Measurements from ENCODE around the gene PYDC1. TPM values are rescaled to one million over a fixed set of nuclear protein-coding genes. Genes with fewer than 3 reads are reported as not detected.

The PYDC1 gene
- total RNA-seq, 1 donor from 2014 or later, result not detected

GRCh38 chr16:31224092-31224955 is 7.4 kb upstream of the PYDC1 start:
- no peak for ATAC-seq (ENCODE audit: poor library complexity)
- intact Hi-C loops (cut with DNase I), result no loop called here
- DNase-seq, result no peak

- intact Hi-C loops (cut with DNase I), result no loop called here
- DNase-seq (no peak), ATAC-seq (ENCODE audit: poor library complexity) (no peak)
Observed at GRCh38 chr16:31223044-31223443, 6.1 kb upstream of the PYDC1 start.

GRCh38 chr16:31221357-31222160 is 4.6 kb upstream of the PYDC1 start:
- no peak for ATAC-seq (ENCODE audit: poor library complexity)
- intact Hi-C loops (cut with DNase I), result no loop called here
- no peak for DNase-seq

GRCh38 chr16:31219154-31219741 is 2.3 kb upstream of the PYDC1 start:
- DNase-seq, result no peak
- ATAC-seq (ENCODE audit: poor library complexity), result no peak
- intact Hi-C loops (cut with DNase I), result no loop called here

- no peak for DNase-seq
- no peak for ATAC-seq (ENCODE audit: poor library complexity)
- intact Hi-C loops (cut with DNase I), result no loop called here
Observed at GRCh38 chr16:31217136-31217530, 198 bp upstream of the PYDC1 start.

- DNase-seq, result peak; percentile 71
- intact Hi-C loops (cut with DNase I), result no loop called here
Observed at GRCh38 chr16:31215287-31216162, 1.4 kb downstream of the PYDC1 start.

GRCh38 chr16:31214708-31215286 is 2.1 kb downstream of the PYDC1 start:
- peak; percentile 46 for DNase-seq
- ATAC-seq (ENCODE audit: poor library complexity), result peak; percentile 54
- intact Hi-C loops (cut with DNase I), result no loop called here

More at GRCh38 chr16:31215287-31216162, 1.4 kb downstream of the PYDC1 start:
- ATAC-seq (ENCODE audit: poor library complexity), result peak; percentile 89

- intact Hi-C loops (cut with DNase I), result no loop called here
- ATAC-seq (ENCODE audit: poor library complexity), result peak; percentile 22
- no peak for DNase-seq
Observed at GRCh38 chr16:31213877-31214707, 2.8 kb downstream of the PYDC1 start, which contains the start of gene TRIM72. TSS of gene TRIM72 (plus strand) at chr16:31214119. CDS start at chr16:31214739, 620 bp downstream.

GRCh38 chr16:31213342-31213741 is 3.6 kb downstream of the PYDC1 start:
- intact Hi-C loops (cut with DNase I), result no loop called here
- no peak for ATAC-seq (ENCODE audit: poor library complexity)
- no peak for DNase-seq

GRCh38 chr16:31206776-31207175 is 10.2 kb downstream of the PYDC1 start:
- DNase-seq, result no peak
- intact Hi-C loops (cut with DNase I), result no loop called here
- no peak for ATAC-seq (ENCODE audit: poor library complexity)

GRCh38 chr16:31204871-31205666 is 11.9 kb downstream of the PYDC1 start:
- intact Hi-C loops (cut with DNase I), result no loop called here
- ATAC-seq (ENCODE audit: poor library complexity) (no peak), DNase-seq (no peak)

GRCh38 chr16:31202414-31203375 is 14.2 kb downstream of the PYDC1 start, which contains the start of gene PYCARD:
TSS of gene PYCARD (minus strand) at chr16:31202760. CDS start at chr16:31202690, 70 bp downstream.
- ATAC-seq (ENCODE audit: poor library complexity) (peak; percentile 81), DNase-seq (peak; percentile 87)
- intact Hi-C loops (cut with DNase I), result no loop called here

- intact Hi-C loops (cut with DNase I), result no loop called here
- peak; percentile 64 for DNase-seq
- peak; percentile 76 for ATAC-seq (ENCODE audit: poor library complexity)
Observed at GRCh38 chr16:31201582-31202413, 15.1 kb downstream of the PYDC1 start.

- DNase-seq (no peak), ATAC-seq (ENCODE audit: poor library complexity) (no peak)
- intact Hi-C loops (cut with DNase I), result no loop called here
Observed at GRCh38 chr16:31200821-31201568, 15.9 kb downstream of the PYDC1 start.
